SK-N-SH (cell line): ENCODE measurements around the gene ZC3H13. TPM values are rescaled to one million over a fixed set of nuclear protein-coding genes. Genes with fewer than 3 reads are reported as not detected.

Source experiments
- CTCF ChIA-PET: fragments of 300-600, 350-600 bp; formaldehyde crosslinking; extraction: SDS; loops from one replicate; lab custom pipeline; 2021; lab: Yijun Ruan, JAX
- POLR2A ChIA-PET: fragments of 350-600 bp; sonication (Branson Sonifier 250); formaldehyde crosslinking; extraction: SDS; loops from one replicate; lab custom pipeline; 2020; ENCODE audit warnings: antibody characterized with exemption, inconsistent platforms; lab: Yijun Ruan, JAX
- DNase-seq: peaks from one replicate; pipeline ENCODE4 v3.0.0; 2012
- H2AFZ ChIP-seq: fragments of 200-600 bp; sonication (generic); 2 replicates; pipeline ENCODE4 v1.8.1; 2016; ENCODE audit warnings: antibody characterized with exemption, mild to moderate bottlenecking, low read depth
- H3F3A ChIP-seq: fragments of 200-600 bp; sonication (generic); replicated peaks from 2 replicates; pipeline ENCODE3; 2016; ENCODE audit warnings: antibody characterized with exemption, mild to moderate bottlenecking; ENCODE audit not compliant: insufficient read depth
- H3K27ac ChIP-seq, 2 experiments: fragments of 200-500 bp in 1 of 2; fragments of 200-600 bp in 1 of 2; sonication (Bioruptor generic) in 1 of 2; sonication (generic), shearing (Covaris generic) in 1 of 2; 2 replicates each; pipeline versions ENCODE4 v1.5.1 to v1.6.1; 2014 to 2016; ENCODE audit warnings: low read depth in 2 of 2, inconsistent platforms in 1 of 2, low read length in 1 of 2, mild to moderate bottlenecking in 1 of 2, mixed read lengths in 1 of 2
- H3K27me3 ChIP-seq: fragments of 200-600 bp; sonication (generic), shearing (Covaris generic); 2 replicates; pipeline ENCODE4 v1.6.1; 2016; ENCODE audit warnings: mixed run types; ENCODE audit not compliant: insufficient read depth
- H3K36me3 ChIP-seq, 2 experiments: fragments of 200-500 bp in 1 of 2; fragments of 200-600 bp in 1 of 2; sonication (Bioruptor generic) in 1 of 2; sonication (generic) in 1 of 2; replicated peaks in 1 of 2; 2 replicates each; pipeline versions ENCODE3 to v1.5.1; 2014 to 2016; ENCODE audit warnings: low read length in 1 of 2, mild to moderate bottlenecking in 1 of 2; ENCODE audit not compliant: insufficient read depth in 2 of 2, control insufficient read depth in 1 of 2
- H3K4me1 ChIP-seq, 2 experiments: fragments of 200-500 bp in 1 of 2; fragments of 200-600 bp in 1 of 2; sonication (Bioruptor generic) in 1 of 2; sonication (generic), shearing (Covaris generic) in 1 of 2; 2 replicates each; pipeline versions ENCODE4 v1.5.1 to v1.6.1; 2014 to 2016; ENCODE audit warnings: low read depth in 1 of 2, low read length in 1 of 2, mixed run types in 1 of 2; ENCODE audit not compliant: insufficient read depth in 2 of 2, control insufficient read depth in 1 of 2
- H3K4me2 ChIP-seq: fragments of 200-600 bp; sonication (generic), shearing (Covaris generic); 2 replicates; pipeline ENCODE4 v1.6.1; 2017; ENCODE audit warnings: mixed run types
- H3K4me3 ChIP-seq, 2 experiments: fragments of 200-500 bp in 1 of 2; fragments of 200-600 bp in 1 of 2; sonication (Bioruptor generic) in 1 of 2; sonication (generic), shearing (Covaris generic) in 1 of 2; 2 replicates each; pipeline versions ENCODE4 v1.5.1 to v1.8.1; 2014 to 2016; ENCODE audit warnings: low read depth in 2 of 2, inconsistent platforms in 1 of 2, low read length in 1 of 2, mild to moderate bottlenecking in 1 of 2, mixed read lengths in 1 of 2, moderate library complexity in 1 of 2
- H3K79me2 ChIP-seq: fragments of 200-600 bp; sonication (generic); 2 replicates; pipeline ENCODE4 v1.8.1; 2017; ENCODE audit warnings: mild to moderate bottlenecking; ENCODE audit not compliant: insufficient read depth
- H3K9ac ChIP-seq: fragments of 200-600 bp; sonication (generic); 2 replicates; pipeline ENCODE4 v1.6.1; 2017; ENCODE audit warnings: mixed run types
- H3K9me2 ChIP-seq: fragments of 200-600 bp; sonication (generic); 2 replicates; pipeline ENCODE4 v1.6.1; 2017; ENCODE audit warnings: mixed run types
- H3K9me3 ChIP-seq: fragments of 200-600 bp; sonication (generic); 2 replicates; pipeline ENCODE4 v1.6.1; 2017; ENCODE audit warnings: mixed run types, mild to moderate bottlenecking, moderate library complexity
- H4K20me1 ChIP-seq: fragments of 200-600 bp; sonication (generic); 2 replicates; pipeline ENCODE4 v1.6.1; 2017; ENCODE audit warnings: mild to moderate bottlenecking, mixed run types; ENCODE audit not compliant: insufficient read depth
- CTCF ChIP-seq: fragments of 200-600 bp; sonication (generic); IDR thresholded peaks from 2 replicates; pipeline ENCODE4 v1.6.1; 2017; ENCODE audit warnings: antibody characterized with exemption, mild to moderate bottlenecking, moderate library complexity
- EP300 ChIP-seq, 2 experiments: IDR thresholded peaks; 2 replicates each; pipeline versions ENCODE4 v1.4.0 to v1.6.1; 2012; ENCODE audit warnings: borderline replicate concordance in 1 of 2, low read depth in 1 of 2, low read length in 1 of 2
- FOSL2 ChIP-seq: IDR thresholded peaks from 2 replicates; pipeline ENCODE4 v1.4.0; 2012; ENCODE audit warnings: low read depth, mild to moderate bottlenecking, moderate library complexity, borderline replicate concordance
- FOXJ3 ChIP-seq: sonication (generic); formaldehyde crosslinking; IDR thresholded peaks from 2 replicates; pipeline ENCODE4 v1.5.1; 2020; ENCODE audit warnings: mild to moderate bottlenecking, missing genetic modification reagents
- FOXM1 ChIP-seq: IDR thresholded peaks from 2 replicates; pipeline ENCODE4 v1.4.0; 2012; ENCODE audit warnings: low read depth, mild to moderate bottlenecking
- GATA2 ChIP-seq: sonication (generic); formaldehyde crosslinking; IDR thresholded peaks from 2 replicates; pipeline ENCODE4 v1.5.0; 2020; ENCODE audit warnings: mild to moderate bottlenecking, missing genetic modification reagents
- JUND ChIP-seq: IDR thresholded peaks from 2 replicates; pipeline ENCODE4 v1.4.0; 2012
- MXI1 ChIP-seq: IDR thresholded peaks from 2 replicates; pipeline ENCODE4 v1.6.1; 2012; ENCODE audit warnings: mild to moderate bottlenecking, low read depth, low read length, improper control_type of control experiment
- NFIC ChIP-seq: IDR thresholded peaks from 2 replicates; pipeline ENCODE4 v1.4.0; 2012; ENCODE audit warnings: borderline replicate concordance
- NRF1 ChIP-seq: IDR thresholded peaks from 2 replicates; pipeline ENCODE4 v1.6.1; 2012; ENCODE audit warnings: low read depth, mild to moderate bottlenecking, low read length
- PBX3 ChIP-seq: IDR thresholded peaks from 2 replicates; pipeline ENCODE4; 2012
- REST ChIP-seq: IDR thresholded peaks from 2 replicates; pipeline ENCODE4 v1.6.1; 2012; ENCODE audit warnings: mild to moderate bottlenecking, low read depth, low read length, moderate library complexity
- RXRA ChIP-seq: IDR thresholded peaks from 2 replicates; pipeline ENCODE4 v1.4.0; 2012; ENCODE audit warnings: low read depth, mild to moderate bottlenecking, borderline replicate concordance
- TEAD4 ChIP-seq: IDR thresholded peaks from 2 replicates; pipeline ENCODE4 v1.4.0; 2012; ENCODE audit warnings: mild to moderate bottlenecking, borderline replicate concordance; ENCODE audit not compliant: insufficient read depth
- YY1 ChIP-seq: IDR thresholded peaks from 2 replicates; pipeline ENCODE4 v1.4.0; 2012; ENCODE audit warnings: low read depth, mild to moderate bottlenecking
- WGBS: methylation state at CpG from one replicate; pipeline ENCODE4 v1.1.6; 2017; ENCODE audit warnings: low lambda C conversion rate; 5-methylcytosine and 5-hydroxymethylcytosine counted together
- polyA plus RNA-seq, 3 experiments: library from polyadenylated mRNA; depleted of rRNA; stranded (reverse); fragments of >200 nt; gene quantifications; 2 replicates each; pipeline ENCODE4 v1.2.3, GENCODE V29; 2012
- TF ChIP-seq, protein P1 (sequence below): IDR thresholded peaks from 2 replicates; pipeline ENCODE4 v1.4.0; 2012; ENCODE audit warnings: low read depth, borderline replicate concordance

The ZC3H13 gene
- polyA plus RNA-seq, 1 of the 3 experiments (the other 2 are of a cell fraction): 4.4 TPM

DNA sequence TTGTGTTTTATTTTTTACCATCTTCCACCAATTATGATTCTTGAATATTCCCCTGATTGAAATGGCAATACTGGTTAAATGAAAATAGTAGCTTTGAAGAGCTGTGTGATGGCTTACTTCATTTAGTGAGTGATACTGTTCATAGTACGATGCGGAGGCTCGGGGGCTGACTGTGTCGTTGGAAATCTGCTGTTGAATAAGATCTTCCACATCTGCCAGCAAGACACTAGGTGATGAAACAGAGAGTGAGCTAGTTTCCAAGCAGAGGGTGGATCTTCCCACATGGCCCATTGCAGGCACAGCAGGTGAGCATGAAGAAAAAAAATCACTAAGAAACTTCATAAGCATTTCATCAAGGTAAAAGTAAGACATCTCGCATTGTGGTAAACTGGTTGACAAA is 29.8 kb upstream of the ZC3H13 start (continued):
- no peak for TF ChIP-seq CTCF
- TF ChIP-seq, all 33 proteins: peak for 0

DNA sequence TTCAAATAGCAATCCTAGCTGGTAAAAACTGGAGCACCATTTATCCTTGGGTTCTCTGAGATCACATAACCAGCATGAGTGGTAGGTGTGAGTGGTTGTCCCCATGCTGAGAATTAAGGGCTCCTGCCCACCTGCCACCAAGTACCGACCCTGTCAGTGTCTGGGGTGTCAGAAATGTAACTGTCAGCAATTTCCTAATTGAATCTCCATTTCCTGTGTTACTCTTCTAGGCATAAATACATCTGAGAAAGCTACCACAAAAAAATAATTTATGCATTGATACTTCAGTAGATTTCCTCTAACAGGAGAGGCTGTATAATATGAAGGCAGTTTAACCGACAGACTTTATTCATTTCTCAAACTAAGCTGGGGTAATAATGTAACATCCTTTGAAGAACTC is 27.2 kb upstream of the ZC3H13 start:
- no peaks in the 10 kb centered on the region for H4K20me1 ChIP-seq
- H2AFZ ChIP-seq: no peak overlapping the region
- H3K79me2 ChIP-seq: no peaks in the 10 kb centered on the region
- no peaks in the 10 kb centered on the region for H3K36me3 ChIP-seq
- no peak overlapping the region for H3K9ac ChIP-seq
- TF ChIP-seq GATA2: no peak
- TF ChIP-seq FOSL2: no peak
- no peak for TF ChIP-seq MXI1
- TF ChIP-seq RXRA: no peak
- no peak for TF ChIP-seq JUND
- TF ChIP-seq NRF1: no peak
- TF ChIP-seq TEAD4: no peak
- no peak for TF ChIP-seq REST
- no peak for TF ChIP-seq FOXM1
- TF ChIP-seq EP300 (IDR thresholded peaks at IDR 0.05; ENCODE audit: borderline replicate concordance in 1 of 2, low read depth in 1 of 2, low read length in 1 of 2): no peak
- TF ChIP-seq, protein P1, sequence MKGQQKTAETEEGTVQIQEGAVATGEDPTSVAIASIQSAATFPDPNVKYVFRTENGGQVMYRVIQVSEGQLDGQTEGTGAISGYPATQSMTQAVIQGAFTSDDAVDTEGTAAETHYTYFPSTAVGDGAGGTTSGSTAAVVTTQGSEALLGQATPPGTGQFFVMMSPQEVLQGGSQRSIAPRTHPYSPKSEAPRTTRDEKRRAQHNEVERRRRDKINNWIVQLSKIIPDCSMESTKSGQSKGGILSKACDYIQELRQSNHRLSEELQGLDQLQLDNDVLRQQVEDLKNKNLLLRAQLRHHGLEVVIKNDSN: no peak
- no peak for TF ChIP-seq YY1
- no peak for TF ChIP-seq PBX3
- no peak for TF ChIP-seq FOXJ3
- no peak for TF ChIP-seq NFIC
- no peak for TF ChIP-seq CTCF
- TF ChIP-seq, all 33 proteins: peak for 0
- Histone ChIP-seq H3F3A (no peaks in the 10 kb centered on the region), H3K4me1 (no peaks in the 10 kb centered on the region; a peak in 1 of 4 replicates), H3K9me3 (no peaks in the 10 kb centered on the region), H3K27ac (no peak overlapping the region), H3K27me3 (no peaks in the 10 kb centered on the region), H3K4me3 (no peak overlapping the region), H3K4me2 (no peak overlapping the region), H3K9me2 (no peaks in the 10 kb centered on the region)
- WGBS: 65% methylated on average over 2 of the region's 2 CpGs
- ChIA-PET POLR2A (no interaction called here), CTCF (no interaction called here)
- no peak for DNase-seq
